ENCODE data around the gene CCND1. TPM values are rescaled to one million over a fixed set of nuclear protein-coding genes. Genes with fewer than 3 reads are reported as not detected.

Gene CCND1
- total and polyA plus RNA-seq, 3 experiments from 2014 or later, result 0.18 to 3.8 (median 2.8) TPM

- Mint-ChIP-seq H3K27me3 (no peaks in the 10 kb centered on the region), H3K36me3 (peaks cover 0 to 87% (median 13%) of the 10 kb centered on the region in 3 donors), H3K4me1 (peaks cover 9 to 11% (median 11%) of the 10 kb centered on the region in 3 donors), H3K4me3 (no peak overlapping the region), H3K9me3 (no peaks in the 10 kb centered on the region), H3K27ac (no peak overlapping the region)
- Histone ChIP-seq H3K27me3 (ENCODE audit: insufficient read depth, low read length, poor library complexity, severe bottlenecking) (no peaks in the 10 kb centered on the region), H3K4me1 (ENCODE audit: insufficient read depth, low read length) (peaks cover 4% of the 10 kb centered on the region), H3K36me3 (ENCODE audit: insufficient read depth, low read length) (peaks cover 26% of the 10 kb centered on the region), H3K9me3 (ENCODE audit: low read length) (no peaks in the 10 kb centered on the region), H3K4me3 (ENCODE audit: low read length) (no peak overlapping the region), H3K27ac (ENCODE audit: low read depth, low read length) (no peak overlapping the region)
- DNase-seq, result peak in 1 of 5 donors; percentile 35
- POLR2A ChIA-PET, result interaction anchor here (1.5 kb wide), 1 partner anchor 9 kb away, joined by 4 read pairs; the partner anchor contains the start of gene LTO1
- CTCF ChIA-PET, result interaction anchor here (1.1 kb wide), 1 partner anchor 22 kb away, joined by 3 read pairs; no protein-coding TSS in a partner anchor
Measured at GRCh38 chr11:69665669-69666068, 24.7 kb downstream of the CCND1 start.

- Mint-ChIP-seq H3K9me3 (no peaks in the 10 kb centered on the region), H3K27me3 (no peaks in the 10 kb centered on the region), H3K4me3 (no peak overlapping the region), H3K27ac (no peak overlapping the region), H3K4me1 (peaks cover 10 to 14% (median 12%) of the 10 kb centered on the region in 3 donors), H3K36me3 (peaks cover 0 to 91% (median 13%) of the 10 kb centered on the region in 3 donors)
- Histone ChIP-seq H3K4me3 (ENCODE audit: low read length) (no peak overlapping the region), H3K27me3 (ENCODE audit: insufficient read depth, low read length, poor library complexity, severe bottlenecking) (no peaks in the 10 kb centered on the region), H3K4me1 (ENCODE audit: insufficient read depth, low read length) (peaks cover 4% of the 10 kb centered on the region), H3K9me3 (ENCODE audit: low read length) (no peaks in the 10 kb centered on the region), H3K36me3 (ENCODE audit: insufficient read depth, low read length) (peaks cover 31% of the 10 kb centered on the region), H3K27ac (ENCODE audit: low read depth, low read length) (no peak overlapping the region)
- ChIA-PET CTCF (interaction anchor here (0.6 to 1.1 kb wide), 2 partner anchors 11 to 23 kb away, joined by 3 read pairs; no protein-coding TSS in a partner anchor), POLR2A (no interaction called here)
- DNase-seq, result peak in 1 of 5 donors; percentile 41
Measured at GRCh38 chr11:69666261-69666660, 25.3 kb downstream of the CCND1 start.

- Mint-ChIP-seq H3K27me3 (no peaks in the 10 kb centered on the region), H3K4me1 (peaks cover 10 to 19% (median 18%) of the 10 kb centered on the region in 3 donors), H3K4me3 (no peak overlapping the region), H3K9me3 (no peaks in the 10 kb centered on the region), H3K36me3 (peaks cover 0 to 96% (median 16%) of the 10 kb centered on the region in 3 donors), H3K27ac (peak overlapping the region in 1 of 8 donors; percentile 79)
- Histone ChIP-seq H3K36me3 (ENCODE audit: insufficient read depth, low read length) (peaks cover 34% of the 10 kb centered on the region), H3K27ac (ENCODE audit: low read depth, low read length) (no peak overlapping the region), H3K9me3 (ENCODE audit: low read length) (no peaks in the 10 kb centered on the region), H3K4me3 (ENCODE audit: low read length) (no peak overlapping the region), H3K4me1 (ENCODE audit: insufficient read depth, low read length) (peaks cover 4% of the 10 kb centered on the region), H3K27me3 (ENCODE audit: insufficient read depth, low read length, poor library complexity, severe bottlenecking) (no peaks in the 10 kb centered on the region)
- POLR2A ChIA-PET, result no interaction called here
- CTCF ChIA-PET, result interaction anchor here (1.5 kb wide), 1 partner anchor 8 kb away, joined by 3 read pairs; no protein-coding TSS in a partner anchor
- peak in 1 of 5 donors; percentile 41 for DNase-seq
Measured at GRCh38 chr11:69666752-69667536, 26.0 kb downstream of the CCND1 start.

GRCh38 chr11:69667619-69668604 lies 27.0 kb downstream of the CCND1 start:
- H3K4me1 ChIP-seq (ENCODE audit: insufficient read depth, low read length), result peaks cover 4% of the 10 kb centered on the region
- no peak overlapping the region for H3K4me3 ChIP-seq (ENCODE audit: low read length)
- DNase-seq, result no peak
- ChIA-PET CTCF (interaction anchor here (1.5 kb wide), 1 partner anchor 9 kb away, joined by 3 read pairs; no protein-coding TSS in a partner anchor), POLR2A (no interaction called here)
- no peak overlapping the region for H3K4me3 Mint-ChIP-seq
- no peaks in the 10 kb centered on the region for H3K9me3 ChIP-seq (ENCODE audit: low read length)
- H3K27ac ChIP-seq (ENCODE audit: low read depth, low read length), result no peak overlapping the region
- H3K27ac Mint-ChIP-seq, result no peak overlapping the region
- peaks cover 15 to 26% (median 26%) of the 10 kb centered on the region in 3 donors for H3K4me1 Mint-ChIP-seq
- no peaks in the 10 kb centered on the region for H3K27me3 ChIP-seq (ENCODE audit: insufficient read depth, low read length, poor library complexity, severe bottlenecking)
- H3K36me3 ChIP-seq (ENCODE audit: insufficient read depth, low read length), result peaks cover 34% of the 10 kb centered on the region
- H3K36me3 Mint-ChIP-seq, result peaks cover 0 to 95% (median 16%) of the 10 kb centered on the region in 3 donors
- H3K9me3 Mint-ChIP-seq, result no peaks in the 10 kb centered on the region
- no peaks in the 10 kb centered on the region for H3K27me3 Mint-ChIP-seq

DNA sequence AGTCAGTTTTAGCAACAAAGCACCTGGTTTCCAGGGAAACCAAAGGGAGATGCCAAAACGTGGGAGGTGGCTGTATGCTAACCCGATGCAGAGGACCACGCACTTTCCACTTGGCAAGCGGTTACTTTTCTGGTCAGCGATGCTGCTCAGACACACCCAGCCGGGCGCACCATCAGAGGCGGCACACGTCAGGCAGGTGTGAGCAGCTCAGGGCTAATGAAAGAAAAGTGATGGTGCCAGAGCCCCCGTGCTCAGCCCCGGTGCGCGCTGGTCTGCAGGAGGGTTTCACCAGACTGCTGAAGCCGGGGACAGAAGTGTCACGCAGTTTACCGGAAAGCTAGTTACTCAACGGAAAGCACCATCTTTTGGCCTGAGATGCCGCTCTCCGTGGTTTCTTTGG lies 28.5 kb downstream of the CCND1 start:
- Mint-ChIP-seq H3K27me3 (no peaks in the 10 kb centered on the region), H3K4me3 (no peak overlapping the region), H3K36me3 (peaks cover 0 to 84% (median 19%) of the 10 kb centered on the region in 3 donors), H3K9me3 (no peaks in the 10 kb centered on the region), H3K4me1 (peaks cover 25 to 42% (median 41%) of the 10 kb centered on the region in 3 donors), H3K27ac (peak overlapping the region in 1 of 8 donors; percentile 77)
- no peak for DNase-seq
- Histone ChIP-seq H3K4me3 (ENCODE audit: low read length) (no peak overlapping the region), H3K36me3 (ENCODE audit: insufficient read depth, low read length) (peaks cover 30% of the 10 kb centered on the region), H3K27ac (ENCODE audit: low read depth, low read length) (no peak overlapping the region), H3K4me1 (ENCODE audit: insufficient read depth, low read length) (peaks cover 19% of the 10 kb centered on the region), H3K9me3 (ENCODE audit: low read length) (no peaks in the 10 kb centered on the region), H3K27me3 (ENCODE audit: insufficient read depth, low read length, poor library complexity, severe bottlenecking) (no peaks in the 10 kb centered on the region)
- CTCF ChIA-PET, result interaction anchor here (0.6 to 3.1 kb wide), 11 partner anchors 9 to 569 kb away, joined by 3 to 15 read pairs (median 3); no protein-coding TSS in a partner anchor
- POLR2A ChIA-PET, result no interaction called here

GRCh38 chr11:69670158-69670845 lies 29.3 kb downstream of the CCND1 start:
- peaks cover 0 to 81% (median 13%) of the 10 kb centered on the region in 3 donors for H3K36me3 Mint-ChIP-seq
- peak overlapping the region in 1 of 7 donors; percentile 62 for H3K4me3 Mint-ChIP-seq
- H3K27ac Mint-ChIP-seq, result peak overlapping the region in 7 of 8 donors; percentile 17 to 77 (median 64)
- Histone ChIP-seq H3K4me1 (ENCODE audit: insufficient read depth, low read length) (peaks cover 22% of the 10 kb centered on the region), H3K27me3 (ENCODE audit: insufficient read depth, low read length, poor library complexity, severe bottlenecking) (no peaks in the 10 kb centered on the region), H3K27ac (ENCODE audit: low read depth, low read length) (no peak overlapping the region), H3K9me3 (ENCODE audit: low read length) (no peaks in the 10 kb centered on the region), H3K36me3 (ENCODE audit: insufficient read depth, low read length) (peaks cover 30% of the 10 kb centered on the region), H3K4me3 (ENCODE audit: low read length) (no peak overlapping the region)
- POLR2A ChIA-PET, result no interaction called here
- H3K4me1 Mint-ChIP-seq, result peaks cover 28 to 48% (median 46%) of the 10 kb centered on the region in 3 donors
- CTCF ChIA-PET, result interaction anchor here (0.6 to 3.1 kb wide), 14 partner anchors 8 to 570 kb away, joined by 3 to 15 read pairs (median 3); no protein-coding TSS in a partner anchor
- no peaks in the 10 kb centered on the region for H3K27me3 Mint-ChIP-seq
- peak; percentile 36 to 71 (median 42) for DNase-seq
- H3K9me3 Mint-ChIP-seq, result no peaks in the 10 kb centered on the region

DNA sequence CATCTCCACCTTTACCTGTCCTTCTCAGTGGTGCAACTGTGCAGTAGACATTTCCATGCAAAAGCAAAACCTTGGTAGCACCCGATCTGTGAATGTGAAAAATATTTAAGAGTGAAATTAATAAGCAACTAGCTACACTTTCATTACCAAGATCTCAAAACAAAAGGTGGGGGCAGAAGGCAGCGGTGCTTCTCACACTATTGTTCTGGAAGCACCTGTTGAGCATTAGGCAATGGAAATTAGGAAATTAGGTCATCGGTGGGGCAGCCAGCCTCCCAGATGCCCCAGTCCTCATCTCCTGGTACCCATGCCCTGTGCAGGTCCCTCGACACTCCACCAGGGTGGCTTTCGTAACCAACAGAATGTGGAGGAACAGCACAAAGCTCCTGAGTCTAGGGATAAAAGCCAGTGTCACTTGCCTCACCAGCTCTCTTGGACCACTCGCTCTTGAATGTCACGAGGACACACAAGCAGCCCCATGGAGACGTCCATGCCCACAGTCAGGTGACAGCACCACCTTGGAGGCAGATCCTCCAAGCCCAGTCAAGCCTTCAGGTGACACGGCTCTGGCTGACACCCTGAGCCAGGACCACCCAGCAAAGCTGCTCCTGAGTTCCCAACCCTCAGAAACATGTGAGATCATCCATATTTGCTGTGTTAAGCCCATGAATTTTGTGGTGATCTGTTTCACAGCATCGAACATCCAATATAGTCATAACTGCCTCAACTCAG lies 30.9 kb downstream of the CCND1 start:
- peaks cover 28% of the 10 kb centered on the region for H3K4me1 ChIP-seq (ENCODE audit: insufficient read depth, low read length)
- no peak for DNase-seq
- ChIA-PET POLR2A (no interaction called here), CTCF (interaction anchor here (1.2 to 3.1 kb wide), 2 partner anchors 12 to 13 kb away, joined by 3 to 15 read pairs; no protein-coding TSS in a partner anchor)
- no peak overlapping the region for H3K4me3 ChIP-seq (ENCODE audit: low read length)
- H3K27me3 ChIP-seq (ENCODE audit: insufficient read depth, low read length, poor library complexity, severe bottlenecking), result no peaks in the 10 kb centered on the region
- no peaks in the 10 kb centered on the region for H3K9me3 ChIP-seq (ENCODE audit: low read length)
- peak overlapping the region in 1 of 7 donors; percentile 76 for H3K4me3 Mint-ChIP-seq
- H3K27me3 Mint-ChIP-seq, result no peaks in the 10 kb centered on the region
- H3K36me3 Mint-ChIP-seq, result peaks cover 0 to 67% (median 13%) of the 10 kb centered on the region in 3 donors
- no peak overlapping the region for H3K27ac ChIP-seq (ENCODE audit: low read depth, low read length)
- peak overlapping the region in 2 of 8 donors; percentile 90 to 94 for H3K27ac Mint-ChIP-seq
- H3K9me3 Mint-ChIP-seq, result no peaks in the 10 kb centered on the region
- H3K36me3 ChIP-seq (ENCODE audit: insufficient read depth, low read length), result peaks cover 25% of the 10 kb centered on the region
- H3K4me1 Mint-ChIP-seq, result peaks cover 29 to 49% (median 48%) of the 10 kb centered on the region in 3 donors
